DND-41 (cell line): ENCODE results near the gene ZNF320.
"Not testable (repeated sequence)": the region's sequence is repeated elsewhere in the genome, so short reads cannot be mapped to it uniquely, and the experiment has no call there.

Experiments used
- ATAC-seq: fragments of 200-7000 bp; cut with Tn5 transposase; 3 replicates; pipeline ENCODE4 v1.9.1; 2021; ENCODE audit warnings: low read depth; ENCODE audit not compliant: insufficient read depth
- DNase-seq: peaks from one replicate; pipeline ENCODE4 v3.0.0-alpha.2; 2020
- H2AFZ ChIP-seq: 2 replicates; pipeline ENCODE4 v1.6.0; 2012; ENCODE audit warnings: low read depth, low read length
- H3K27ac ChIP-seq: 2 replicates; pipeline ENCODE4 v1.5.1; 2012; ENCODE audit warnings: low read length, inconsistent platforms
- H3K27me3 ChIP-seq: fragments of 200-600 bp; sonication (generic); 2 replicates; pipeline ENCODE4 v1.6.0; 2012; ENCODE audit warnings: low read length, mild to moderate bottlenecking, inconsistent platforms; ENCODE audit not compliant: insufficient read depth, poor library complexity
- H3K36me3 ChIP-seq: 2 replicates; pipeline ENCODE4 v1.5.1; 2012; ENCODE audit warnings: low read length, inconsistent platforms; ENCODE audit not compliant: insufficient read depth
- H3K4me1 ChIP-seq: 2 replicates; pipeline ENCODE4 v1.5.1; 2012; ENCODE audit warnings: mild to moderate bottlenecking, low read length; ENCODE audit not compliant: insufficient read depth
- H3K4me2 ChIP-seq: 2 replicates; pipeline ENCODE4 v1.6.0; 2012; ENCODE audit warnings: mild to moderate bottlenecking, moderate library complexity, low read length, inconsistent platforms; ENCODE audit not compliant: insufficient read depth
- H3K4me3 ChIP-seq, 2 experiments: fragments of 200-600 bp in 1 of 2; shearing (Covaris generic) in 1 of 2; 2 replicates each; pipeline ENCODE4 v1.5.1; 2012 to 2016; ENCODE audit warnings: inconsistent platforms in 2 of 2, low read length in 2 of 2, mild to moderate bottlenecking in 2 of 2, low read depth in 1 of 2, moderate library complexity in 1 of 2
- H3K79me2 ChIP-seq: 2 replicates; pipeline ENCODE4 v1.6.0; 2012; ENCODE audit warnings: low read length, inconsistent platforms; ENCODE audit not compliant: insufficient read depth
- H3K9ac ChIP-seq: 2 replicates; pipeline ENCODE4 v1.6.0; 2012; ENCODE audit warnings: low read depth, mild to moderate bottlenecking, inconsistent platforms, low read length, moderate library complexity
- H3K9me3 ChIP-seq: 2 replicates; pipeline ENCODE4 v1.5.1; 2012; ENCODE audit warnings: low read length, moderate library complexity, mild to moderate bottlenecking, inconsistent platforms; ENCODE audit not compliant: insufficient read depth, severe bottlenecking
- H4K20me1 ChIP-seq: 2 replicates; pipeline ENCODE4 v1.6.0; 2012; ENCODE audit warnings: low read length; ENCODE audit not compliant: insufficient read depth
- EZH2 ChIP-seq: IDR thresholded peaks from 3 replicates; pipeline ENCODE4 v1.6.1; 2012; ENCODE audit warnings: borderline replicate concordance, low read depth, mild to moderate bottlenecking, moderate library complexity, low read length, inconsistent platforms; ENCODE audit not compliant: severe bottlenecking
- TF ChIP-seq, protein P1 (sequence below): IDR thresholded peaks from 2 replicates; pipeline ENCODE4 v1.5.1; 2012; ENCODE audit warnings: borderline replicate concordance, low read length, moderate library complexity, mild to moderate bottlenecking; ENCODE audit not compliant: poor library complexity, severe bottlenecking; ENCODE audit errors: extremely low read depth

Gene ZNF320

GRCh38 chr19:52910648-52911047 is 13.2 kb upstream of the ZNF320 start:
- Histone ChIP-seq H3K9me3 (no peaks in the 10 kb centered on the region), H3K36me3 (peaks cover 51% of the 10 kb centered on the region), H4K20me1 (no peaks in the 10 kb centered on the region), H3K4me3 (no peak overlapping the region), H3K27me3 (no peaks in the 10 kb centered on the region), H3K4me2 (no peak overlapping the region), H3K9ac (no peak overlapping the region), H3K79me2 (no peaks in the 10 kb centered on the region), H3K4me1 (no peaks in the 10 kb centered on the region), H3K27ac (no peak overlapping the region), H2AFZ (no peak overlapping the region)
- ATAC-seq: no peak
- no peak for DNase-seq
- TF ChIP-seq, protein P1, sequence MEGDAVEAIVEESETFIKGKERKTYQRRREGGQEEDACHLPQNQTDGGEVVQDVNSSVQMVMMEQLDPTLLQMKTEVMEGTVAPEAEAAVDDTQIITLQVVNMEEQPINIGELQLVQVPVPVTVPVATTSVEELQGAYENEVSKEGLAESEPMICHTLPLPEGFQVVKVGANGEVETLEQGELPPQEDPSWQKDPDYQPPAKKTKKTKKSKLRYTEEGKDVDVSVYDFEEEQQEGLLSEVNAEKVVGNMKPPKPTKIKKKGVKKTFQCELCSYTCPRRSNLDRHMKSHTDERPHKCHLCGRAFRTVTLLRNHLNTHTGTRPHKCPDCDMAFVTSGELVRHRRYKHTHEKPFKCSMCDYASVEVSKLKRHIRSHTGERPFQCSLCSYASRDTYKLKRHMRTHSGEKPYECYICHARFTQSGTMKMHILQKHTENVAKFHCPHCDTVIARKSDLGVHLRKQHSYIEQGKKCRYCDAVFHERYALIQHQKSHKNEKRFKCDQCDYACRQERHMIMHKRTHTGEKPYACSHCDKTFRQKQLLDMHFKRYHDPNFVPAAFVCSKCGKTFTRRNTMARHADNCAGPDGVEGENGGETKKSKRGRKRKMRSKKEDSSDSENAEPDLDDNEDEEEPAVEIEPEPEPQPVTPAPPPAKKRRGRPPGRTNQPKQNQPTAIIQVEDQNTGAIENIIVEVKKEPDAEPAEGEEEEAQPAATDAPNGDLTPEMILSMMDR: no peak
- TF ChIP-seq EZH2: no peak

GRCh38 chr19:52904052-52904780 is 6.8 kb upstream of the ZNF320 start:
- H3K4me1 ChIP-seq, H3K4me2 ChIP-seq, H4K20me1 ChIP-seq, H2AFZ ChIP-seq, H3K27me3 ChIP-seq, DNase-seq, H3K79me2 ChIP-seq, H3K9ac ChIP-seq, H3K27ac ChIP-seq, H3K4me3 ChIP-seq, H3K9me3 ChIP-seq, ATAC-seq: not testable (repeated sequence)
- H3K36me3 ChIP-seq: peaks cover 29% of the 10 kb centered on the region

DNA sequence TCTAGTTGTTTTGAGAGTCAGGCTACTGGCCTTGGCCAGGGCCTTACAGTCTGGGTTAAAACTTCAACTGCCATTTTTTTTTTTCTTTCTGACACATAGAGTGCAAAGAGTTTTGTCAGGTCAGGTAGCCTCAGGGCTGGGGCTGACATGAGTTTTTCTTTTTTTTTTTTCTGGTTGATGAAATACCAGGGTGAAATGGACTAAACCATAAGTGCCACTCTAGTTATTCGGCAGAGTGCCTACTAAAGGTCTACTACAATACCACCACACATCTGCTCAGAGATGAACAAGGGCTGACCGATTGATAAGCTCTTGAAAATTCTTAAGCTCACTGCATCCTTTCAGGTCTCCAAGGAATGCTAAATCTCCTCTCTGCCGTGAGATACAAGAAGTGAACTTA is 4.4 kb upstream of the ZNF320 start:
- no peaks in the 10 kb centered on the region for H4K20me1 ChIP-seq

GRCh38 chr19:52898596-52898995 is 1.2 kb upstream of the ZNF320 start:
- H3K9me3 ChIP-seq, H3K9ac ChIP-seq, H4K20me1 ChIP-seq, H3K27me3 ChIP-seq, H3K27ac ChIP-seq, H3K4me3 ChIP-seq, DNase-seq, H2AFZ ChIP-seq, ATAC-seq: not testable (repeated sequence)
- Histone ChIP-seq H3K4me1 (peaks cover 29% of the 10 kb centered on the region), H3K4me2 (peak overlapping the region; percentile 86; the same call in 1 of the 2 replicates), H3K36me3 (peaks cover 10% of the 10 kb centered on the region), H3K79me2 (peaks cover 38% of the 10 kb centered on the region)

More for the DNA sequence above, 4.4 kb upstream of the ZNF320 start:
- Histone ChIP-seq H3K9ac (no peak overlapping the region), H3K27me3 (no peaks in the 10 kb centered on the region), H3K9me3 (no peaks in the 10 kb centered on the region), H3K79me2 (peaks cover 6% of the 10 kb centered on the region), H3K4me3 (no peak overlapping the region), H2AFZ (no peak overlapping the region), H3K27ac (no peak overlapping the region), H3K36me3 (peaks cover 10% of the 10 kb centered on the region), H3K4me1 (peaks cover 8% of the 10 kb centered on the region), H3K4me2 (no peak overlapping the region)
- no peak for DNase-seq
- TF ChIP-seq, protein P1: no peak
- no peak for TF ChIP-seq EZH2
- no peak for ATAC-seq
